ENCODE data around the gene PRR14.
"Not testable (repeated sequence)": the region's sequence is repeated elsewhere in the genome, so short reads cannot be mapped to it uniquely, and the experiment has no call there.

PRR14 gene

GRCh38 chr16:30691907-30692306 lies 41.1 kb downstream of the PRR14 start:
- no peak overlapping the region for H3K27ac ChIP-seq
- no peak for TF ChIP-seq CTCF (conservative IDR thresholded peaks at IDR 0.05)

- no peak for TF ChIP-seq CTCF (conservative IDR thresholded peaks at IDR 0.05)
- H3K27ac ChIP-seq = no peak overlapping the region
These were observed 41.8 kb downstream of the PRR14 start for GRCh38 chr16:30692396-30693064.

- no peak for TF ChIP-seq CTCF (conservative IDR thresholded peaks at IDR 0.05)
- no peak overlapping the region for H3K27ac ChIP-seq
These were observed 44.4 kb downstream of the PRR14 start for GRCh38 chr16:30694926-30695693.

GRCh38 chr16:30696646-30697045 lies 45.9 kb downstream of the PRR14 start:
- H3K27ac ChIP-seq = not testable (repeated sequence)

GRCh38 chr16:30697264-30698138 lies 46.7 kb downstream of the PRR14 start:
- TF ChIP-seq CTCF (conservative IDR thresholded peaks at IDR 0.05) = no peak
- peak overlapping the region; percentile 97 for H3K27ac ChIP-seq

GRCh38 chr16:30698139-30698815 lies 47.5 kb downstream of the PRR14 start:
- H3K27ac ChIP-seq = peak overlapping the region; percentile 97
- no peak for TF ChIP-seq CTCF (conservative IDR thresholded peaks at IDR 0.05)

GRCh38 chr16:30698816-30699614 lies 48.3 kb downstream of the PRR14 start, which contains the start of gene SRCAP:
TSS of gene SRCAP (plus strand) at chr16:30699171. CDS start at chr16:30700825, 1,654 bp downstream.
- H3K27ac ChIP-seq = peak within 1 kb of the TSS; percentile 97

More at GRCh38 chr16:30698816-30699614, 48.3 kb downstream of the PRR14 start, which contains the start of gene SRCAP:
- no peak for TF ChIP-seq CTCF (conservative IDR thresholded peaks at IDR 0.05)
